Esophagus mucosa (tissue), 1 donor: Measurements from ENCODE around the gene TENM4. TPM values are rescaled to one million over a fixed set of nuclear protein-coding genes. Genes with fewer than 3 reads are reported as not detected.

Experiments used
- ATAC-seq: fragments of 200-7000 bp; cut with Tn5 transposase; one replicate; pipeline ENCODE4 v1.9.1; 2020
- total RNA-seq: library from RNA; stranded (reverse); gene quantifications from one replicate; pipeline ENCODE4 v1.2.4, GENCODE V29; 2023
- donor health status: DM: yes; HTN: yes; CAD: no.

TENM4 gene
- total RNA-seq, 1 donor from 2014 or later, result 21.8 TPM

- ATAC-seq, result no peak
Measured at GRCh38 chr11:78958444-78958843, 482.4 kb downstream of the TENM4 start.

- no peak for ATAC-seq
Measured at GRCh38 chr11:78957476-78958245, 483.2 kb downstream of the TENM4 start.

DNA sequence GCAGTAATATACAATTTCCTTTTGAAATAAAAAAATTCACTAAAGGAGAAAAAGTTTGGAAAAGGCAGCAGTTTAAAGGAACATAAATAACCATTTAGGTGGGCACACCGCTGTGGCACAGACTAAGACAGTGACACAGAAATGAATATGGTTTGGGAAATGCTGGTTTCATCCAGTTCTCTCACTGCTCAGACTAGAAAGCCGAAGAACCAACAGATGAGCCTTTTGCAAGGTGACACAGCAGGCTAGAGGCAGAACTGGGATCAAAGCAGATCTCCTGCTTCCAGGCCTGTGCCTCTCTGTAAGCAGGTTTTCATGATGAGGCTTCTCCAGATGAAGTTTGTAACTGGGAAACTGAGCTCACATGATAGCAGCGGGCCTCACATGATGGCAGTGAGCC, 486.1 kb downstream of the TENM4 start:
- ATAC-seq, result no peak

DNA sequence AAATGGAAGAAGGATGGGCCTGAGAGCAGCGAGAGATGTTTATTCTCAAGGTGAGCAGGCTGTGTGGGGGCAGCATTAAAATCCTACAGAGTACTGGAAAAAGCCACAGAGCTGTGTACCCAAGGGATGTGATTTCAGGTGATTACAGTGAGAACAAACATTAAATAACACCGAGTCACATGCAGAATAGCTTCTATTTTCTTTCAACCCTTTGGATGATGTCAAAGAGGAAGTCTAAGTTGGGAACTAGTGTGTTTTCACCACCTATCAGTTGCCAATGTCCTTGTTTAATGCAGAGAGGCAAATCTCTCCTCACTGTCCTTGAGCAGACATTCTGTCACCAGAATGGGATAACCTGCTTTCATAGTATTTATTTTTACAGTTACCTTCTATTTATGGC, 486.6 kb downstream of the TENM4 start:
- no peak for ATAC-seq

DNA sequence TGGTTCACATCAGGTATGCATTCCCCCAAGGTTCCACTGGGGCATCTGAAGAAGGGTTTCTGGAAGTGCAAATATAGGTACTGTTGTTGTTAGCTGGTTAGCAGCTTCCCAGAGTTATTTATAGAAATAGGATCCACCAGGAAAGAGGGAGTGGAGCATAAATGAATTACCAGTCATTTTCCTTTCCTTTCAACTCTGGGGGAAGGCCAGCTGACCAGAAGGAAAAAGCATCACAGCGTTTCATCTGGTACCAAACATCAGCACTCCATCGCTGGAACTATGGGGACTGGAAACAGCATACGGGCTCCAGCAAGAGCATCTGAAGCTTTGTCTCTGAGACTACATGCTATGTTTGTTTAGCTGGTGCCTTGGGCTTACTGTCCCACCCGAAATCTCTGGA, 487.9 kb downstream of the TENM4 start:
- no peak for ATAC-seq

GRCh38 chr11:78952175-78952574, 488.7 kb downstream of the TENM4 start:
- no peak for ATAC-seq

- no peak for ATAC-seq
Measured at GRCh38 chr11:78949976-78950690, 490.7 kb downstream of the TENM4 start.

DNA sequence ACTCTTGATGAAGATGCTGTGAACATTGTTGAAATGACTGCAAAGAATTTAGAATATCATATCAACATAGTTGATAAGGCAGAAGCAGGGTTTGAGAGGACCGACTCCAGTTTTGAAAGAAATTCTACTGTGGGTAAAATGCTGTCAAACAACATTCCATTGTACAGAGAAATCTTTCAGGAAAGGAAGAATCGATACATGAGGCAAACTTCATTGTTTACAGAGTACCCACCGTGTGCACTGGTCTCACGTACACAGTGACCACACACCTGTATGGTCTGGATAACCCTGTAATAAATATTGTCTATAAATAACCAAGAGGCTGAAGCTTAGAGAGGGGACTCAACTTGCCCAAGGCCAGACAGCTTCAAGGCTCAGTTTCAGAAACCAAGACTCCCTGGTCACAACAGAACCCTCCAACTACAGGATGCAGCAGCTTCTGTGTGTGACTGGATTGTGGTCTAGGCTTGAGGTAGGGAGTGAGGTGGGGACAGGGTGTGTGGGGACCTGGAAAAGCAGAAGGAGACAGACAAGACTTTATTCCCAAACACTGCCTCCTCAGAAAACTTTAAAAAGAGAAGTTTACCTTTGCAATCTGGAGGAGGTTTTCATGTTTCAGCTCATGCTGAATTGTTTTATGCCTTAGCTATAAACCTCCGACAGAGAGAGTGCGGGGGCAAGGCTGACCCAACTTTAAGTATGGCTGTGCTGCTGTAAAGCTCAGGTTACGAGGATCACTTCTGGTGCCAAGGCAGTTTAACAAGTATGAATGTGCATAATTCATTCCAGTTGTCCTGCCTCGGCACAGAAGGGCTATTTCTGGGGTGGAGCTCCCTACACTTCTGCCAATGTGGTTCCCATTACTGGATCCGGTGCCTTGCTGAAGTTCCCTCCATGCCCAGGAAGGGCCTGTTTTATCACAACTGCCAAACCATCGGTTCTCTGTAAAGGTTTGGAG, 493.6 kb downstream of the TENM4 start:
- no peak for ATAC-seq

- ATAC-seq, result no peak
Measured at GRCh38 chr11:78943841-78944240, 497.0 kb downstream of the TENM4 start.

DNA sequence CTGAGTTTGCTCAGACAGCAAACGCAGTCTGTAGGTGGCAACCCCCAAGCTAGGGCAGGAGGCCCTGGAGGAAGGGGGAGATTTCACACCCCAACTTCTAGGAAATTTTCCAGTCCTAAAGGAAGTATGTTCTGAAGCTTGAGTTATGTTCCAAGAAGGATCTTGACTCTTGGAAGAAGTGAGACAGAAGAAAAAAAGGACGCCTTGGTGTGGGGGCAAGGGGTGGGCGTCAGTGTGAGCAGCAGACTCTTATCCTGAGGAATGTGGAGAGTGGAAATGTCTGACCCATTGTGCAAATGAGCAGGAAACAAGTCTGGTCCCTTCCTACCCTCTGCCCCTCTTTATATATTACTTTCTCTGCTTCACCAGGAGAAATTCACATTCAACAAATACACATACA, 497.7 kb downstream of the TENM4 start:
- no peak for ATAC-seq

- ATAC-seq, result no peak
Measured at GRCh38 chr11:78941226-78941851, 499.5 kb downstream of the TENM4 start.

GRCh38 chr11:78940500-78941225, 500.2 kb downstream of the TENM4 start:
- ATAC-seq, result no peak

- ATAC-seq, result no peak
Measured at GRCh38 chr11:78938971-78939370, 501.9 kb downstream of the TENM4 start.

DNA sequence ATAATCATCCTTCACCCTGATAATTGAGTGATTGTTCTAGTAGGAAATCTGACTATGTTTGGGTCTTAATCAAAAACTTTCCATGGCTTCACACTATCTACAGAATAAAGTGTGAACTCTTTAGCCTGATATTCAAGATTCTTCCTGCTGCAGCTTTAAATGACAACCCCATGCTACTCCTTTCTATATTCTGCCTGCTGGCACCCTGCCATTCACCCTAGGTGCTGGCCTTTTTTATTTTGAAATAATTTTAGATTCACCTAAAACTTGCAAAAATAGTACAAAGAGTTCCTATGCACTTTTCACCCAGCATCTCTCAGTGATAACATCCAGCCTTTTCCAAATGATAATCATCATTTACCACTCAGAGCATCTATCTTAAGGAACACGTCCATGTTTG, 502.8 kb downstream of the TENM4 start:
- ATAC-seq, result no peak

- no peak for ATAC-seq
Measured at GRCh38 chr11:78935398-78936068, 505.3 kb downstream of the TENM4 start.

- ATAC-seq, result no peak
Measured at GRCh38 chr11:78933350-78933749, 507.5 kb downstream of the TENM4 start.

- no peak for ATAC-seq
Measured at GRCh38 chr11:78932757-78933156, 508.1 kb downstream of the TENM4 start.

DNA sequence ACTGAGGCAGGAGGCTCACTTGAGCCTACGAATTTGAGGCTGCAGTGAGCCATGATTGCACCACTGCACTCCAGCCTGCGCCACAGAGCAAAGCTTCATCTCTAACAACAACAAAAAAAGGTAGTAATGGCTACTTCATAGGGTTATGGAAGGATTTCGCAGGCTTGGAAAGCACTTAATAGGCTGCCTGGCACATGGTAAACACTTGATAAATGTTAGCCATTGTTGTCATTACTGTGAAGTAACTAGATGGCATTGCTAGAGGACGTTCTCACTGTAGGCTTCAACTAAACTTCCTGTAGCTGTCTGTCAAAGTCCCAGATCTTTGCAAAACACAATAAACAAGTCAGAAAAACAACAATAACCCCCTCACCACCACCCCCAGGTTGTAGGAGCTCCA, 508.9 kb downstream of the TENM4 start:
- no peak for ATAC-seq

GRCh38 chr11:78930810-78931523, 509.9 kb downstream of the TENM4 start:
- no peak for ATAC-seq

GRCh38 chr11:78929906-78930220, 511.0 kb downstream of the TENM4 start:
- no peak for ATAC-seq
